Measurements from ENCODE around the gene IL17RE. TPM values are rescaled to one million over a fixed set of nuclear protein-coding genes. Genes with fewer than 3 reads are reported as not detected.
A peak's percentile ranks its signal among the peaks of the same experiment; 100 is the strongest.

The IL17RE gene
- total and polyA plus RNA-seq, 2 of the 13 experiments (the other 11 are each of a cell fraction or from before 2014, with no cell fraction given) = 14.5 to 24.1 TPM

DNA sequence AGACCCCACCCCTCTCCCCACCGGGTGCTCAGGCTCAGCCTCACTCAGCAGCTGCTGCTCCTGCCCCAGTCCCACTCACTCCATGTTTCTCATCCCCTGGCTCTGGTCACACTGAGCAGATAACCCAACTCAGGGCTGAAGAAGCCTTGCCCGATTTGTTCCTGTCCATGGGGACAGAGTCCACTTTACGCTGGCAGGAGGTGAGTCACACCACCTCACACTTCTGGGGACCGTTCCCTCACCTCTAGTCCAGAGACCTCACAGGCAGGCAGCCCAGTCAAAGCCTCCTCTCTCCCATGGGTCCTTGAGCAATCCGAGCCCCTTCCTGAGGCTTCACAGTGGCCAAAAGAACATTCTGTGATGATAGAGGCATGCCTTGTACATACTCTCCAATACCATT lies 23.9 kb upstream of the IL17RE start (continued):
- TF ChIP-seq, protein P1, sequence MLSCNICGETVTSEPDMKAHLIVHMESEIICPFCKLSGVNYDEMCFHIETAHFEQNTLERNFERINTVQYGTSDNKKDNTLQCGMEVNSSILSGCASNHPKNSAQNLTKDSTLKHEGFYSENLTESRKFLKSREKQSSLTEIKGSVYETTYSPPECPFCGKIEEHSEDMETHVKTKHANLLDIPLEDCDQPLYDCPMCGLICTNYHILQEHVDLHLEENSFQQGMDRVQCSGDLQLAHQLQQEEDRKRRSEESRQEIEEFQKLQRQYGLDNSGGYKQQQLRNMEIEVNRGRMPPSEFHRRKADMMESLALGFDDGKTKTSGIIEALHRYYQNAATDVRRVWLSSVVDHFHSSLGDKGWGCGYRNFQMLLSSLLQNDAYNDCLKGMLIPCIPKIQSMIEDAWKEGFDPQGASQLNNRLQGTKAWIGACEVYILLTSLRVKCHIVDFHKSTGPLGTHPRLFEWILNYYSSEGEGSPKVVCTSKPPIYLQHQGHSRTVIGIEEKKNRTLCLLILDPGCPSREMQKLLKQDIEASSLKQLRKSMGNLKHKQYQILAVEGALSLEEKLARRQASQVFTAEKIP (CRISPR knock-in tag; IDR thresholded peaks at IDR 0.05; ENCODE audit: borderline replicate concordance) = no peak
- TF ChIP-seq ZSCAN20 (CRISPR knock-in tag; IDR thresholded peaks at IDR 0.05; ENCODE audit: borderline replicate concordance) (no peak), GPN1 (CRISPR knock-in tag; IDR thresholded peaks at IDR 0.05; ENCODE audit: borderline replicate concordance) (no peak), ZNF816 (CRISPR knock-in tag; IDR thresholded peaks at IDR 0.05; ENCODE audit: borderline replicate concordance) (no peak), ZNF776 (CRISPR knock-in tag; IDR thresholded peaks at IDR 0.05) (no peak), SALL1 (CRISPR knock-in tag; IDR thresholded peaks at IDR 0.05) (peak; percentile 63; the same call in 1 of the 2 replicates), ZNF83 (CRISPR knock-in tag; IDR thresholded peaks at IDR 0.05; ENCODE audit: borderline replicate concordance) (no peak), SYNCRIP (IDR thresholded peaks at IDR 0.05; ENCODE audit: insufficient read depth, low read depth, low read length) (no peak), ZNF331 (CRISPR knock-in tag; IDR thresholded peaks at IDR 0.05) (peak; percentile 72; the same call in 1 of the 2 replicates), MYC (CRISPR knock-in tag; IDR thresholded peaks at IDR 0.05; ENCODE audit: borderline replicate concordance) (no peak), ZFP36 (IDR thresholded peaks at IDR 0.05; ENCODE audit: borderline replicate concordance, low read depth, low read length, partially characterized antibody) (no peak), TCF12 (IDR thresholded peaks at IDR 0.05) (no peak), TCF12 (CRISPR knock-in tag; IDR thresholded peaks at IDR 0.05) (no peak), ZNF530 (CRISPR knock-in tag; IDR thresholded peaks at IDR 0.05; ENCODE audit: low read depth) (no peak), GTF2F1 (IDR thresholded peaks at IDR 0.05; ENCODE audit: low read length) (no peak), DNMT1 (CRISPR knock-in tag; IDR thresholded peaks at IDR 0.05) (no peak), ZNF672 (CRISPR knock-in tag; IDR thresholded peaks at IDR 0.05) (no peak), ATF7-NPFF (CRISPR knock-in tag; IDR thresholded peaks at IDR 0.05; ENCODE audit: low read depth) (no peak), ZFYVE20 (CRISPR knock-in tag; IDR thresholded peaks at IDR 0.05; ENCODE audit: borderline replicate concordance, low read depth) (no peak)
- TF ChIP-seq, protein P2, sequence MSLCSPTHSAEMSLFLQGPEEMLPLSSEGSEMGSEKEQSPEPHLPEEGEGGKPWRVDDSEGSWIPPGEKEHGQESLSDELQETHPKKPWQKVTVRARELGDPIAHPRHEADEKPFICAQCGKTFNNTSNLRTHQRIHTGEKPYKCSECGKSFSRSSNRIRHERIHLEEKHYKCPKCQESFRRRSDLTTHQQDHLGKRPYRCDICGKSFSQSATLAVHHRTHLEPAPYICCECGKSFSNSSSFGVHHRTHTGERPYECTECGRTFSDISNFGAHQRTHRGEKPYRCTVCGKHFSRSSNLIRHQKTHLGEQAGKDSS (CRISPR knock-in tag; IDR thresholded peaks at IDR 0.05; ENCODE audit: borderline replicate concordance, low read depth) = no peak
- TF ChIP-seq, protein P3, sequence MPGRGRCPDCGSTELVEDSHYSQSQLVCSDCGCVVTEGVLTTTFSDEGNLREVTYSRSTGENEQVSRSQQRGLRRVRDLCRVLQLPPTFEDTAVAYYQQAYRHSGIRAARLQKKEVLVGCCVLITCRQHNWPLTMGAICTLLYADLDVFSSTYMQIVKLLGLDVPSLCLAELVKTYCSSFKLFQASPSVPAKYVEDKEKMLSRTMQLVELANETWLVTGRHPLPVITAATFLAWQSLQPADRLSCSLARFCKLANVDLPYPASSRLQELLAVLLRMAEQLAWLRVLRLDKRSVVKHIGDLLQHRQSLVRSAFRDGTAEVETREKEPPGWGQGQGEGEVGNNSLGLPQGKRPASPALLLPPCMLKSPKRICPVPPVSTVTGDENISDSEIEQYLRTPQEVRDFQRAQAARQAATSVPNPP (CRISPR knock-in tag; IDR thresholded peaks at IDR 0.05) = no peak
- TF ChIP-seq, protein P4, sequence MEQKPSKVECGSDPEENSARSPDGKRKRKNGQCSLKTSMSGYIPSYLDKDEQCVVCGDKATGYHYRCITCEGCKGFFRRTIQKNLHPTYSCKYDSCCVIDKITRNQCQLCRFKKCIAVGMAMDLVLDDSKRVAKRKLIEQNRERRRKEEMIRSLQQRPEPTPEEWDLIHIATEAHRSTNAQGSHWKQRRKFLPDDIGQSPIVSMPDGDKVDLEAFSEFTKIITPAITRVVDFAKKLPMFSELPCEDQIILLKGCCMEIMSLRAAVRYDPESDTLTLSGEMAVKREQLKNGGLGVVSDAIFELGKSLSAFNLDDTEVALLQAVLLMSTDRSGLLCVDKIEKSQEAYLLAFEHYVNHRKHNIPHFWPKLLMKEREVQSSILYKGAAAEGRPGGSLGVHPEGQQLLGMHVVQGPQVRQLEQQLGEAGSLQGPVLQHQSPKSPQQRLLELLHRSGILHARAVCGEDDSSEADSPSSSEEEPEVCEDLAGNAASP (CRISPR knock-in tag; IDR thresholded peaks at IDR 0.05; ENCODE audit: borderline replicate concordance) = no peak; the same call in 1 of the 2 replicates
- TF ChIP-seq, protein P5, sequence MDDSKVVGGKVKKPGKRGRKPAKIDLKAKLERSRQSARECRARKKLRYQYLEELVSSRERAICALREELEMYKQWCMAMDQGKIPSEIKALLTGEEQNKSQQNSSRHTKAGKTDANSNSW (CRISPR knock-in tag; IDR thresholded peaks at IDR 0.05; ENCODE audit: borderline replicate concordance) = no peak

All from HepG2 (cell line).